DOHH2 (cell line): ENCODE results near the gene MUC13.

Source experiments
- EZH2phosphoT487 ChIP-seq: fragments of 200-600 bp; sonication (generic); IDR thresholded peaks from 2 replicates; pipeline ENCODE4 v1.6.1; 2017; ENCODE audit warnings: borderline replicate concordance, mild to moderate bottlenecking, antibody characterized with exemption, low read length, moderate library complexity, mixed read lengths
- TF ChIP-seq, protein P1 (sequence below): fragments of 200-600 bp; sonication (generic); IDR thresholded peaks from one replicate; pipeline ENCODE4 v1.5.1; 2014; ENCODE audit warnings: antibody characterized with exemption, mild to moderate bottlenecking, low read depth, low read length; ENCODE audit not compliant: poor library complexity, severe bottlenecking

DNA sequence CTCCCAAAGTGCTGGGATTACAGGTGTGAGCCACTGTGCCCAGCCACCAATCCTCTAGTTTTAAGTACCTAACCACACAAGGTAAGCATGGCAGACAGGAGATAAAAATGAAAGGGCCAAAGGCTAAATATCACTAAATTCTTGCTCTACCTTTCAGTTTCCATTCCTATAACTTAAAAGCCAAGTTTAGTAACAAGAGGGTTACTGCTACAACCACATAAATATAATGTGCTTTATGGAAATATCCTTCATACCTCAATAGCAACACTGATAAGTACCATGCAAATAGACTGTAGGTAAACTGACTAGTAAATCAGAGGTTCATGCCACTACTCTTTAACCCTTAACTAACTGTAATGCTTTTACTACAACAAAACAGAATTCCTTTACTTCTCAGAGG, 38.7 kb upstream of the MUC13 start:
- TF ChIP-seq, protein P1, sequence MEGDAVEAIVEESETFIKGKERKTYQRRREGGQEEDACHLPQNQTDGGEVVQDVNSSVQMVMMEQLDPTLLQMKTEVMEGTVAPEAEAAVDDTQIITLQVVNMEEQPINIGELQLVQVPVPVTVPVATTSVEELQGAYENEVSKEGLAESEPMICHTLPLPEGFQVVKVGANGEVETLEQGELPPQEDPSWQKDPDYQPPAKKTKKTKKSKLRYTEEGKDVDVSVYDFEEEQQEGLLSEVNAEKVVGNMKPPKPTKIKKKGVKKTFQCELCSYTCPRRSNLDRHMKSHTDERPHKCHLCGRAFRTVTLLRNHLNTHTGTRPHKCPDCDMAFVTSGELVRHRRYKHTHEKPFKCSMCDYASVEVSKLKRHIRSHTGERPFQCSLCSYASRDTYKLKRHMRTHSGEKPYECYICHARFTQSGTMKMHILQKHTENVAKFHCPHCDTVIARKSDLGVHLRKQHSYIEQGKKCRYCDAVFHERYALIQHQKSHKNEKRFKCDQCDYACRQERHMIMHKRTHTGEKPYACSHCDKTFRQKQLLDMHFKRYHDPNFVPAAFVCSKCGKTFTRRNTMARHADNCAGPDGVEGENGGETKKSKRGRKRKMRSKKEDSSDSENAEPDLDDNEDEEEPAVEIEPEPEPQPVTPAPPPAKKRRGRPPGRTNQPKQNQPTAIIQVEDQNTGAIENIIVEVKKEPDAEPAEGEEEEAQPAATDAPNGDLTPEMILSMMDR = no peak
- no peak for TF ChIP-seq EZH2phosphoT487
